Ovary (tissue), 9 donors: Measurements from ENCODE around the gene SCAMP4. TPM values are rescaled to one million over a fixed set of nuclear protein-coding genes. Genes with fewer than 3 reads are reported as not detected.

ENCODE experiments used
- DNase-seq, 5 donors: peaks; one replicate each; pipeline ENCODE4 v3.0.0-alpha.2; 2019 to 2020
- H3K27ac ChIP-seq, 2 donors: fragments of 200-600 bp; one replicate each; pipeline versions ENCODE4 v1.5.1 to v1.8.0; 2019 to 2022
- H3K27me3 ChIP-seq: fragments of 200-600 bp; one replicate; pipeline ENCODE4 v1.8.0; 2022
- H3K36me3 ChIP-seq: fragments of 200-600 bp; sonication (generic); one replicate; pipeline ENCODE4 v1.5.1; 2019
- H3K4me1 ChIP-seq: one replicate; pipeline ENCODE4 v1.8.1; 2013; ENCODE audit warnings: mild to moderate bottlenecking, moderate library complexity; ENCODE audit not compliant: insufficient read depth
- H3K4me3 ChIP-seq: fragments of 200-600 bp; sonication (generic); one replicate; pipeline ENCODE4 v1.5.1; 2017
- H3K9me3 ChIP-seq, 2 donors: fragments of 200-600 bp in 1 of 2; sonication (generic) in 1 of 2; one replicate each; pipeline versions ENCODE4 v1.5.1 to v1.8.1; 2013 to 2019; ENCODE audit warnings: mild to moderate bottlenecking in 1 of 2, moderate library complexity in 1 of 2
- EP300 ChIP-seq: sonication (generic); formaldehyde crosslinking; IDR thresholded peaks from one replicate; pipeline ENCODE4 v1.6.1; 2017; ENCODE audit warnings: antibody characterized with exemption
- POLR2A ChIP-seq: fragments of 450-650 bp; IDR thresholded peaks from one replicate; pipeline ENCODE4 v1.6.1; 2017; ENCODE audit warnings: antibody characterized with exemption, mild to moderate bottlenecking, moderate library complexity
- WGBS, 3 donors: extraction: QIAGEN DNeasy Blood & Tissue Kit in 1 of 3; methylation state at CpG; one replicate each; pipeline versions ENCODE4 v1.1.5 to v1.1.7; 2013 to 2017; 5-methylcytosine and 5-hydroxymethylcytosine counted together
- intact Hi-C, 4 donors: fragments of 100-400 bp; cut with DNase I; formaldehyde crosslinking; loops; one replicate each; pipeline versions ENCODE4 v1.11.0 to v1.15.1; 2022 to 2023
- polyA plus RNA-seq, 2 donors: library from polyadenylated mRNA; stranded (reverse); fragments of 200-250 nt in 1 of 2; fragments of 350-450 nt in 1 of 2; fragmentation: Illumina TruSeq in 1 of 2; extraction: RNeasy Lipid Tissue Mini Kit (QIAGEN cat#74804) in 1 of 2; gene quantifications; one replicate each; pipeline ENCODE4 v1.2.3, GENCODE V29; 2013 to 2014
- total RNA-seq, 7 donors: library from RNA; depleted of rRNA in 2 of 7; stranded (reverse); fragments of >200 nt in 2 of 7; fragmentation: NEBNext Ultra II Directional in 3 of 7; extraction: Animal tissue kit (Norgen Biotek cat#: 25700) in 3 of 7; gene quantifications; one replicate each; pipeline versions ENCODE4 v1.1.0 to v1.2.4, GENCODE V29; 2016 to 2023
- TF ChIP-seq, protein P1 (sequence below), 3 donors: fragments of 450-650 bp in 2 of 3; fragments of 200-600 bp in 1 of 3; IDR thresholded peaks; one replicate each; pipeline versions ENCODE4 v1.5.1 to v1.8.0; 2016 to 2022; ENCODE audit warnings: antibody characterized with exemption in 3 of 3, mild to moderate bottlenecking in 1 of 3
- donor health status: DM: no; HTN: no; CAD: no; lungs with moderate emphysema.
- donor health status: DM: no; HTN: no; CAD: no.
- donor health status: Bipolar disorder and iron deficiency.
- donor health status: DM: yes; HTN: yes; CAD: no.
- donor health status: DM: no; HTN: no; CAD: no.
- donor health status: DM: yes; HTN: yes; CAD: no.

The SCAMP4 gene
- total and polyA plus RNA-seq, 9 donors: 11.7 to 87.0 (median 56.5) TPM

DNA sequence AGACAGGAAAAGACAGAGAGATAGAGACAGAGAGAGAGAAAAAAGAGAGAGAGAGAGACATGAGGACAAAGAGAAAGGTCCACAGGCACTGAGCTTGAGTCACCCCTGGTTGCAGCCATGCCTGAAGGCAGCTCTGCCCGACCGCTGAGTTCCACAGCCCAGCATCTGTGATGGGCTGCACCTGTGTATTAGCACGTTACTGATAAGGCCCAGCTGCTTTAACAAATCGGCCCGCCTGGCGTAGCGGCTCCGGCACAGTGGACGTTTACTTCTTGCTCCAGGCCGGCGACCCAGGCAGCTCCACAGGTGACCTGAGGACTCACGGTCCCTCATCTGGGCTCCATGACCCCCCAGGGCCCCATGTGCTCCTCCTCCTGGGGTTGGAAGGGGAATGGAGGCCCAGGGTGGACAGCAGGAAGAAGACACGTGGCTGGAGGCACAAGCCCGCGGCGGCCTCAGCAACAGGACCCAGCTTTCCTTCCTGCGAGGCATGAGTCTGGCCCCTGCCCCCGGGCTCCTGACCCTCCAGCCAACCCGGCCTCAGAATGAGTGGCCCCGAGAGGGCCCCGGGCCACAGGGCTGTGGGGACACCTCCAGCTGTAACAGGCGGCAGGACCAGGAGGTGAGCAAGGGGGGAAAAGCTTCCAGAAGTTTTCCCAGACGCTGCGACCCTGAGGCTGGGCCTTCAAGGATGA lies 31.9 kb downstream of the SCAMP4 start:
- no peaks in the 10 kb centered on the region for H3K9me3 ChIP-seq
- no peak overlapping the region for H3K27ac ChIP-seq
- 66 to 83% (median 72%) methylated on average over 24 of the region's 24 CpGs for WGBS, 3 donors
- no peaks in the 10 kb centered on the region for H3K36me3 ChIP-seq
- peak in 1 of 5 donors; percentile 30 for DNase-seq
- peaks cover 6% of the 10 kb centered on the region for H3K4me1 ChIP-seq
- no peaks in the 10 kb centered on the region for H3K27me3 ChIP-seq
- TF ChIP-seq POLR2A: no peak
- no peak for TF ChIP-seq EP300
- TF ChIP-seq, protein P1, sequence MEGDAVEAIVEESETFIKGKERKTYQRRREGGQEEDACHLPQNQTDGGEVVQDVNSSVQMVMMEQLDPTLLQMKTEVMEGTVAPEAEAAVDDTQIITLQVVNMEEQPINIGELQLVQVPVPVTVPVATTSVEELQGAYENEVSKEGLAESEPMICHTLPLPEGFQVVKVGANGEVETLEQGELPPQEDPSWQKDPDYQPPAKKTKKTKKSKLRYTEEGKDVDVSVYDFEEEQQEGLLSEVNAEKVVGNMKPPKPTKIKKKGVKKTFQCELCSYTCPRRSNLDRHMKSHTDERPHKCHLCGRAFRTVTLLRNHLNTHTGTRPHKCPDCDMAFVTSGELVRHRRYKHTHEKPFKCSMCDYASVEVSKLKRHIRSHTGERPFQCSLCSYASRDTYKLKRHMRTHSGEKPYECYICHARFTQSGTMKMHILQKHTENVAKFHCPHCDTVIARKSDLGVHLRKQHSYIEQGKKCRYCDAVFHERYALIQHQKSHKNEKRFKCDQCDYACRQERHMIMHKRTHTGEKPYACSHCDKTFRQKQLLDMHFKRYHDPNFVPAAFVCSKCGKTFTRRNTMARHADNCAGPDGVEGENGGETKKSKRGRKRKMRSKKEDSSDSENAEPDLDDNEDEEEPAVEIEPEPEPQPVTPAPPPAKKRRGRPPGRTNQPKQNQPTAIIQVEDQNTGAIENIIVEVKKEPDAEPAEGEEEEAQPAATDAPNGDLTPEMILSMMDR (IDR thresholded peaks at IDR 0.05): no peak
- intact Hi-C loops: loop anchor here in 3 of 4 donors (5.0 to 10.0 kb wide), 3 partner anchors 75 to 138 kb away; no protein-coding TSS in a partner anchor
- H3K4me3 ChIP-seq: no peak overlapping the region

DNA sequence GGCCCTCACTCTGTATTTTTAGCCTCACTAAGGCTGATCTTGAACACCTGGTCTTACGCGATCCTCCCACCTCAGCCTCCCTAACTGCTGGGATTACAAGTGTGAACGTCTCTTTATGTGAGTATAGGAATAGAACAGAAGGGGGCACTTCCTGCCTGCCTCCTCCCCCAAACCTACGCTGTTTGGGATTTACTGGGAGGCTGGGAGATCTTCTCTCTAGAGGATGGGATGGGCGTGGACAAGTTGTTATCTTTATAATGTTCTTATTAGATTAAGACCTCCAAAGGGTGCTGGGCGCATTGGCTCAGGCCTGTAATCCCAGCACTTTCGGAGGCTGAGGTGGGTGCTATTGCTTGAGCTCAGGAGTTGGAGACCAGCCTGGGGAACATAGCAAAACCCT lies 32.9 kb downstream of the SCAMP4 start:
- 64 to 81% (median 68%) methylated on average over 7 of the region's 7 CpGs for WGBS, 3 donors
- intact Hi-C loops: loop anchor here in 3 of 4 donors (5.0 to 10.0 kb wide), 3 partner anchors 74 to 137 kb away; no protein-coding TSS in a partner anchor
- H3K27ac ChIP-seq: no peak overlapping the region
- H3K36me3 ChIP-seq: no peaks in the 10 kb centered on the region
- DNase-seq: peak in 1 of 5 donors; percentile 24
- TF ChIP-seq, protein P1 (IDR thresholded peaks at IDR 0.05): no peak
- TF ChIP-seq POLR2A (no peak), EP300 (no peak)
- no peaks in the 10 kb centered on the region for H3K9me3 ChIP-seq
- no peaks in the 10 kb centered on the region for H3K27me3 ChIP-seq
- H3K4me3 ChIP-seq: no peak overlapping the region
- peaks cover 10% of the 10 kb centered on the region for H3K4me1 ChIP-seq

DNA sequence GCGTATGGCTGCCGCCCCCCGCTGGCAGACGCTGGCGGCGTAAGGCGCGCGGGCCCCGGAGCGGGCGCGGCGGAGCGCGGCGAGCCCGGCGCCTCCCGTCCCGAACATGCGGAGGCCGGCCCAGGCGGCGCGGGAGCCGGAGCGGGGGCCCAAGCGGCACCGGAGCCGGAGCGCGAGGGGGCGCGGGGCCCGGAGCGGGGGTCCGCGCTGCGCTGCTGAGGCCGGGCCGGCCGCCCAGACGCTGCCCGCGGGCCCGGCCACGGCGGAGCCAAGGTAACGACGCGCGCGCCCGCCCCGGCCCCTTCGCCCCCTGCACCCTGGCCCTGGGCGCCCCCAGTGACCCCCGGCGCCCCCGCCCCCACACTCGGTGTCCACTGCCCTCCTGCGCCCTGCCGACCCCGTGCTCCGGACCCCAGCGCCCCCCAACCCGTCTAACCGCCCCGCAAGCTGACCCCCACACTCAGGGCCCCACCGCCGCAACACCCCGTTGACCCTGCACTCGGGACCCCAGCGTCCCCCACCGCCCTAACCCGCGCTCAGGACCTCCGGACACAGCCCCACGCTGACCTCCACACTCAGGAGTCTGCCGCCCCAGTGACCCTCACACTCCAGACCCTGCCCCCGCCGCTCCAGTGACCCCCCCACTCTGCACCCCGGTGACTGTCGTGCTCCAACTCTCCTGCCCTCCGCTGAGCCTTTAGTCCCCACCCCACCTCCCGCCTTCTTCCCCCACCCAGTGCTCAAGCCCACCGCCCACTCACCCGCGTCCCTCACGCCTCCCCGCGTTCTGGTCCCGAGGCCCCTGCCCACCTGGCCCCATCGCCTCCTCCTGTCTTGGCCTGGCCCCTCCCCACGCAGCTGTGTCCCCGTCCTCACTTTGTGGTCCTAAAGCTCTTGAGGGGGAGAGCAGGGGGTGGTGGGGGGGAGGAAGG lies 36.2 kb downstream of the SCAMP4 start, which contains the start of gene CSNK1G2:
Gene CSNK1G2, plus strand, starts transcription at position 27 of the 932 bp plus-strand sequence. CDS start 28,601 bp downstream, outside the sequence.
- no peaks in the 10 kb centered on the region for H3K9me3 ChIP-seq
- WGBS, 3 donors: 0 to 1% (median 0%) methylated on average over 25 to 97 of the region's 97 CpGs
- peak within 1 kb of the TSS; percentile 89 to 99 for H3K27ac ChIP-seq
- H3K4me3 ChIP-seq: peak within 1 kb of the TSS; percentile 63
- intact Hi-C loops: no loop called here
- H3K36me3 ChIP-seq: no peaks in the 10 kb centered on the region
- H3K27me3 ChIP-seq: no peaks in the 10 kb centered on the region
- peaks cover 16% of the 10 kb centered on the region for H3K4me1 ChIP-seq
- TF ChIP-seq, protein P1 (IDR thresholded peaks at IDR 0.05): no peak
- TF ChIP-seq POLR2A (no peak), EP300 (no peak)
- peak; percentile 42 to 78 (median 67) for DNase-seq
